Activated CD4-positive, alpha-beta T cell treated with anti-CD3 and anti-CD28 coated beads for 48 hours (primary cell): ENCODE data around the gene ADAMTS14.

Source experiments
- DNase-seq: peaks from one replicate; pipeline ENCODE4 v3.0.0-alpha.2; 2020

ADAMTS14 gene

DNA sequence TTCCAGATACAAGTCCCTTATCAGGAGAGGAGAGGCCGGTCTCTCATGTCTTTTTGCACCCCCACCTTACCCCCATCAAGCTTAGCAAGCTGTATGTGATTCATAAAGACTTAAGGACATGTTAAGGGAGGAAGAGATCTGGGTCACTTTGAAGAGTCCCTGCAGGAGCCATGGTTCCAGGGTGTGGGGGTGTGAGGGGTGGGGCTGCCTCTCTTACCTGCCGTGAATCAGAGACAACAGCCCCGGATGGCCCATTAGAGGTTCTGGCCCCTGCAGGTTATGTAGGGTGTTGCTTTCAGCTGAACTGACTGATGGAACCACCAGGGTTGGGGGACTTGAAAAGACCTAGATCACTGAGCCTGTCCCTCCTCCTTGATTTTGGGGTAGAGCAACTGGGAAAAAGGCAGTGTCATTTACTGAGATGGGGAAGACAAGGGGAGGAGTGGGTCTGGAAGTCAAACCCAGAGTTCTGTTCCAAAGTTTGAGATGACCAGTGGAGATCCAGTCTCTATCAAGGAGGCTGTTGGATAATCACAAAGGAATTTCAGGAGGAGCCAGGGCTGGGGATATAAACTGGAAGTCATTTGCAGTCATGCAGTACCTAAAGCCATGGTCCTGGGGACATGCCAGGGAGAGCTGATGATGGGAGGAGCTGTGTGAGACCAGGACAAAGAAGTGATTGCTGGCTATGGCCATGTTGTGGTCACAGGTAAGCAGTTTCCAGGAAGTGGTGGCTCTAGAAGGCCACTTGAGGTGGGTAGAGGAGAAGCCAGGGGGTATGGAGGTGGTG is 23.1 kb downstream of the ADAMTS14 start:
- DNase-seq: no peak

GRCh38 chr10:70698211-70698610 is 25.9 kb downstream of the ADAMTS14 start:
- no peak for DNase-seq

- DNase-seq: no peak
These were observed 26.9 kb downstream of the ADAMTS14 start for GRCh38 chr10:70699063-70699658.

GRCh38 chr10:70699659-70700174 is 27.4 kb downstream of the ADAMTS14 start:
- DNase-seq: no peak

GRCh38 chr10:70702190-70702763 is 30.0 kb downstream of the ADAMTS14 start:
- DNase-seq: no peak

DNA sequence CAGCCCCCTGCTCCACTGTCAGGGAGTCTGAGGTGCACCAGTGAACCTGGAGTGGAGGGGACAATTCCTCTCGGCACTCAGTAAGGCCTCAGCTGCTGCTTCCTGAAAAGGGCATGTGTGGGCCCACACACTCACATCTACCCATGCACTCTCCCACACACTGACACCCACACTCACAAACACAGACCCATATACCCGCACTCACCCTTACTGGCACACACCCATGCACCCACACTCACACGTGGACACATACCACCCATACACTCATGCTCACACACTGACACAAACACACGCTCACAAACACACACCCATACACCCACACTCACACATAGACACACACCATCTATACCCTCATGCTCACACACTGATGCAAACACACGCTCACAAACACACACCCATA is 31.9 kb downstream of the ADAMTS14 start:
- no peak for DNase-seq

- no peak for DNase-seq
These were observed 33.0 kb downstream of the ADAMTS14 start for GRCh38 chr10:70705121-70705861.

DNA sequence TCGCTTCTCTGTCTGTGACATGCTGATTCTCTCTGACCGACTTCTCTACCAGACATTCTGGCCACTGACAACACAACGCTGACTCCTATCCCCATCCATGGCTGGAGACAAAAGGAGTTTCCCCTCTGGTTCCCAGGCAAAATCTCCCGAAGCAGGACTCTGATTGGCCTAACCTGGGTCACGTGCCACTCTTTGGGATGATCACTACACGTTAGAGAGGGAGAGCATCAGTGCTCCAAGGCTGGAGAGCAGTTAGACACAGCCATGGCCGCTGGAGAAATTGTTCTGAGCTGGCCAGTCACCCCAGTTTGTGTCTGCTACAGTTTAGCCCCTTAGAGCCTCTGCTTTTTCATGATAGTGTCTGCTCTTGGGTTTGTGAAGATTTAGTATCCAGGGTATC is 38.9 kb downstream of the ADAMTS14 start:
- DNase-seq: no peak

DNA sequence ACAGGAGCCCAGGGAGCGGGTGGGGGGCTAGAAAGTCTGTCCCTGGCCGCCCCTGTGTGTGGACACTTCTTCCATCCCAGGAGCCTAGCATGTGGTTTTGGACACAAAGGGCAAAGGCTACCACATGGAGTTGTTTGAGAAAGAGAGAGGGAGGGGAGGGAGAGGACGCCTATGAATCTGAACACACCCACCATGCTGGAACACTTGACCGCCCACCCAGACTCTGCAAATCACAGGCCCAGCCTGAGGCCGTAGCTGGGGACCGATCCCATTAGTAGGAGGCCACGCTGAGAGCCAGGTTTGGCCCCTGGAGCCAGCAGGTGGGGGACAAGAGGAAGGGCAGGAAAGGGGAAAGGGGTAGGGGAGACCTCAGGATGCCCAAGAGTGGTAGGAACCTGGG is 39.6 kb downstream of the ADAMTS14 start:
- no peak for DNase-seq

DNA sequence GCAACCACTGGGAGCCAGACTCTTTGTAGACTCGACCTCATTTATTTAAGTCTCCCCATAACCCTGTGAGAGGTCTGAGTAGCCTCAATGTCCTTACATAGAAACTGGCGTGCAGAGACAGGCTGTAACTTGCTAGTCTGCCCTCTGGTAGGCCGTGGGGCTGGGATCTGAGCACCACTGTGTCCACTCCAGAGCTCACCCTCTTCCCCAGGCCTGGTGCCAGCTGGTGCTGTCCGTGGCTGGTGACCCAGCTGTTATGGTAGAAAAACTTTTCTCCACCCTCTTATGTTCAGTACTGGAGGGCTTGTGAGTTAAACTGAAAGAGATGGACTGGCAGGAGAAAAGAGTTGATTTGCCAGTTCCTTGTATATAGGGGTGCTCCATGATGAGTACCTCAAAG is 41.9 kb downstream of the ADAMTS14 start:
- no peak for DNase-seq

DNA sequence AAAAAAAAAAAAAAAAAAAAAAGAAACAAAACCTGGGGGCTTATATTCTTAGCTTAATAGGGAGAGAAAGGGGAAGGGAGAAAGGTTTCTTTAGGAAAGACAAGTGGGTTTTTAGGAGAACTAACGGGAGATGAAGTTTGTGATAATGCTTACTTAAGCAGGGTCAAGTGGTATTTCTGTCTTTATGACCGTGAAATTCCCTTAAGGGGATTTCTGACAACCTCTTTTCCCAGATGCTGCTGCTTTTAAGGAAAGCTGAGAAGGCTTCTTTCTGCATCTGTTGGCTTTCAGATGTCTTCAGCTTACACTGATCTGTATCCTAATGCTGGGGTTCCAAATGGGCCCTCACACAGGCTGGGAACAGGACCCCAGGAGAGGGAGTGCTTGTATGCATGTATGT is 42.6 kb downstream of the ADAMTS14 start:
- no peak for DNase-seq

DNA sequence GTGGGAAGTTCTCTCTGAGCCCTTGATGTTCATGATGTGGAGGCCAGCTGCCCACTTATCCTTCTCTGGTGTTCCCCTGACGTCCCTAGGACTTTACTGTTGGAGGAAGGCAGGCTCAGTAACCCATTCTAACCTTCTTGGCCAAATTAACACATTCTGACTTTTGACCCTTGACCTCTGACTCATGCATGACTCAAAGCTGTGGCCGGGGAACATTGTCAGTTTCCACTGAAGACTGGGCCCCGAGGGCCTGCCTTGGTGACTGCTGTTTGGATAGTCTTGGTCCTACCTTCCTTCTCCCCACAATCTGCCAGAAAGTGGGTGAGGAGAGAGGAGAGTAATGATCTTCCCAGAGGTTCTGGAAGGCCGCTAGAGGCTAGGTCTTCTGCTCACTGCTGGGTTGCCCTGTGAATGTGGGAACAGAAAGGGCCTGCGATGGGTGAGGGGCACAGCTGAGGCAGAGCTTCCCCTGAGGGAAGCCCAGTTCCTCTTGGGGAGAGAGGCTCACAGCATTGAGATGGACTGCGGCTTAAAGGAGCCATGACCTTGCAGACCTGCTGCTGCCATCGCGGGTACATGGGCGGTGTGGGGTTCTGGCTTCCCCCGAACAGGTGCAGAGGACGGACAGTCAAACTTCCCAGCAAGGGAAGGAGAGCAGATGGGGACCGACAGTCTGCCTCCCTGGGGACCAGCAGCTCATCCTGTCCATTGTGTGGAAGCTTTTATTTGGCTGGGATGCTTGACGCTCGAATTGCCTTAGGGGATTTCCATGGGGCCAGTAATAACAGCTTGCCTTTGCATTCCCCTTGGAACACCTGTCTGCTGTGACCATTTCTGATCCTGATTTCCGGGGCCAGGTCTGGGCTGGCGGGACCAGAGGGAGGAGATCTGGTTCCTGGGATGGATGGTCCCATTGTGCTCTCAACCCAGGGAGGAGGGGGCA is 43.8 kb downstream of the ADAMTS14 start:
- DNase-seq: peak; percentile 61

GRCh38 chr10:70722820-70723424 is 50.6 kb downstream of the ADAMTS14 start:
- no peak for DNase-seq

DNA sequence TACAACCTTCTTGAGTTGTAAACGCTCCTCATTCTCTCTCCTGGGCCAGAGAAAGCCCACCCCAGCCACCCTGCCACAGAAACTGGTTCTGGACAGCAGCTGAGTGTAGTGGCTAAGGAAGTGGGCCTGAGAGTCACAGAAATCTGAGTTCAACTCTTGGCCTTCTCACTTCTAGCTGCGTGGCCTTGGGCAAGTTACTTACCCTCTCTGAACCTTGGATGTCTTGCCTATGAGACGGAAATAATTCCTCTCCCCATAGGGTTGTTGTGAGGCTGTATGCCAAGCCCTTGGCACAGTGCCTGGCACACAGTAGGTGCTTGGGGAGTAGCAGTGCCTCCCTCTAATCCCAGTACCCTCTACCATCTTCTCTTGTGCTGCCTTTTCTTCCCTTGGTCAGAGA is 51.5 kb downstream of the ADAMTS14 start:
- DNase-seq: no peak

- no peak for DNase-seq
These were observed 54.7 kb downstream of the ADAMTS14 start for GRCh38 chr10:70726909-70727495.

DNA sequence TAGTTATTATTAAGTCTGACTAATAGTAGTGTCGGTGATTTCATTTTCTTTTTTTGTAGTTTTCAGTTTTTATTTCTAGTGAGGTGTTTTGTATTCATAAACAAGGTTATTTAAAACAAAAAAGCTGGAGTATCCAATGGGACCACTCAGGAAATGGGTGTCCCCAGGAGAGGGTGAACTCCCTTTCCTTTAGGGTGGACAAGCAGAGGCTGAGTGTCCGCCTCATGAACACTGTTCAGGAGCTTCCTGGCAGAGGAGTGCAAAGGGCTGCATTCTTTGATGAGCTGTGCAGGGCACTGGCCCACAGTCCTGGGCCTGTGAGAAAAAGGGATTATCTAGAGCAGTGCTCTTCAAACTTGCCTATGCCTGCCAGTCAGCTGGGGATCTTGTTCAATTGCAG is 56.0 kb downstream of the ADAMTS14 start:
- DNase-seq: no peak

DNA sequence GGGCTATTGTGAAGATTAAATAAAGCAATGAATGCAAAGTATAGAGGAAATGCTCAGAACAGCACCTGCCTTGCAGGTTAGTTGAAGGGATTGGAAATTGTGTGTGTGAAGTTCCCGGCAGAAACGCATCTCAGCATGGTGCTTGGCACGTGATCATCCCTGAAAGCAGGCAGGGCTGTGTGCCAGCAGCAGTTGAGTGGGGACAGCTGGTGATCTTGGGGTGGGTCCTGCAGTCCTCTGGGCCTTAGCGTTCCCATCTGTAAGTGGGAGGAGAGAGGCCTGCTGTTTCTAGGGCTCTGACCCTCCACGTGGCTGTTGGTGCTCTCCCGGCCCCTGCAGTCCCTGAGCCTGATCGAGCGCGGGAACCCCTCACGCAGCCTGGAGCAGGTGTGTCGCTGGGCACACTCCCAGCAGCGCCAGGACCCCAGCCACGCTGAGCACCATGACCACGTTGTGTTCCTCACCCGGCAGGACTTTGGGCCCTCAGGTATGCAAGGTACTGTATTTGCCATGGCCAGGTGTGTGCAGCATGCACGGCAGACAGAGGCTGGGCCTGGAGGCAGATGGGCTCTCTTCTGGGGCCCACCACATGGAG is 57.6 kb downstream of the ADAMTS14 start:
- no peak for DNase-seq

- no peak for DNase-seq
These were observed 58.6 kb downstream of the ADAMTS14 start for GRCh38 chr10:70730955-70731354.

GRCh38 chr10:70732569-70732968 is 60.3 kb downstream of the ADAMTS14 start:
- DNase-seq: no peak

GRCh38 chr10:70733051-70733450 is 60.7 kb downstream of the ADAMTS14 start:
- DNase-seq: no peak

GRCh38 chr10:70735161-70735560 is 62.9 kb downstream of the ADAMTS14 start:
- no peak for DNase-seq
